Colon (tissue), 2 donors: Measurements from ENCODE around the gene TP53I11.

Experiments
- FAIRE-seq: peaks from 2 replicates; lab custom pipeline; 2012; peaks lifted over from hg19 to GRCh38; lab: Jason Lieb, UNC
- donor health status: control.
- donor health status: control.

Gene TP53I11

GRCh38 chr11:44939673-44940395 lies 10.8 kb downstream of the TP53I11 start:
- FAIRE-seq, result no peak

DNA sequence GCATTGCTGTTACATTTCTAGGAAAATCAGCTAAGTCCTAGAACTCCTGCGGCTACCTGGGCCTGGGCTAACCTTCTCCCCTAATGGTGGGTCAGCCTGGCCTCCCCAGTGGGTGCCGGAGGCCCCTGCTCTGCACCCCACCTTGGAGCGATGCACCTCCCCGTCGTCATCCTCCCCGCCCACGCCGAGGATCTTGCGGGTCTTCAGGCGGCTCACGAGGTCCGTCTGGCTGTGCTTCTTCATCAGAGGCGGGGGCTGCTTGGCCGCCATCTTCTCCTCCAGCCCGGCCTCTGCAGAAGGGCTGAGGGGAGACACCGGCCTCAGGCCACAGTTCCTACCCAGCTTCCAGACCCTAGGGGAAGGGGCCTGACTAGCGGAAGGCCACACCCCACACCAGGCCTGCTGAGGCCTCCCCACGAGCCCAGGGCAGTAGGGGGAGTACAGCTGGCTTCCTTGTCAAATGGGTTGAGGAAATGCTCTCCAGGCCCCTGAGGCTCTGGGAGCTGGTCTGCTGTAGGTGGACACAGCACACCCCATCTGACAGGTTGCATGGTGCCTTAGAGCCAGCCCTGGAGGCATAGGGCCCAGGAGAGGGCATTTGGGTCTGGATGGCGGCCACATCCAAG lies 12.5 kb downstream of the TP53I11 start:
- no peak for FAIRE-seq

GRCh38 chr11:44936951-44937543 lies 13.6 kb downstream of the TP53I11 start:
- FAIRE-seq, result no peak

GRCh38 chr11:44936525-44936924 lies 14.2 kb downstream of the TP53I11 start:
- FAIRE-seq, result no peak

DNA sequence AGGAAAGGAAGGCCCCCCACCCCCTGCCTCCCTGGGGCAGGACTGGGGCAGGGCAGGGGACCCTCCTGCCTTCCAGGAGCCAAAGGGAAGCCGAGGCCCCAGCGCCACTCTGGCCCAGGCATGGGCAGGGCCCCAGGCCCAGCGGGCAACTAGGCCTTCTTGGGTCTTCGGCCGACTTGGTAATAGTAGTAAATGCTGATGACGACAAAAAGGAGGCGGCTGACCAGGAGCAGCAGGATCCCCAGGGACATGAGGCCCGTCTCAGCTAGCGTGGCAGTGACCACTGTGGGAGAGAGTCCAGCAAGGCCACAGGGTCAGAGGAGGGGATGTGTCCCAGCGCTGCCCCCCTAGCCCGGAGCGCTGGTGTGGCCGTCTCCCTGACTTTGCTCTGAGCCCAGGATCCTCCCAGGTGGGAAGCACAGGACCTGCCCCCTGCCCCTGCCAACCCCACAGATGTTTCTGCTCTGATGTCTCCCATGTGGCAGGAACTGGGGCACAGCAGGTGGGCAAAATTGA lies 15.9 kb downstream of the TP53I11 start:
- no peak for FAIRE-seq

DNA sequence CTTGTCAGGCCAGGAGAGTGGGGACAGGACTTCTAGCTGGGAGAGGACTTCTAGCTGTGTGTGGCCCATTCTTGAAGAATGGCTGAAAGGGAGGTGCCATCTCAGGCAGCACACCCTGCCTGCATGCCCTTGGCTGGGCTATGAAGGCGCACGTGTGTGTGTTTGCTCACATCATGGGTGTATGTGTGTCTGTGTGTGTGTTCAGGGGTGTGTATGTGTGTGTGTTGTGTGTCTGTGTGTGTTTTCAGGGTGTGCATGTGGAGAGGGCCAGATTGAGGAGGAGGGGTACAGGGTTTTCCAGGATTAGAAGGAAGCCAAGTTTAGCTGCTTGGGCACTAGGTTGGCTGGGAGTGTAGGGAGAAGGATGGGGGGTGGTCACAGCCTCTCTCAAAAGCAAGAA lies 16.6 kb downstream of the TP53I11 start:
- no peak for FAIRE-seq

DNA sequence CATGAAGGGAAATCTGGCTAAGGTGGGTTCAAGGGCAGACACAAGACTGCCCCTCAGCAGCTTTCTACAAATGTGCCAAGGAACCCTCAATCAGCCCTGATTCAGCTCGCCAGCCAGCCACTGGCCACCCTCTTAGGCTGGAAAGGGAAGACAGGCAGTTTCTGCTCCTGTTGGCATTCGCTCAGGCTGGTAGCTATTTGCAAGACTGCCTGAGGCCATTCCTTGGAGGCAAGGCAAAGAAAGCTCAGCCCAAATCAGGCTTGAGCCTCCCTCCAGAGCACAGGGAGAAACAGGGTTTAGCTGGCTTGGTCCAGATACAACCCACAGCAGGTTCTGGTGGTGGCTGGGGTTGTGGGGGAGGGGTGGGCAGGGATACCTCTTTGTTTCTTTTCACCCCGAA lies 19.2 kb downstream of the TP53I11 start:
- no peak for FAIRE-seq

- FAIRE-seq, result no peak
These were observed 19.9 kb downstream of the TP53I11 start for GRCh38 chr11:44930588-44931302.

- FAIRE-seq, result no peak
These were observed 21.9 kb downstream of the TP53I11 start for GRCh38 chr11:44928816-44929215.

GRCh38 chr11:44928144-44928543 lies 22.5 kb downstream of the TP53I11 start:
- FAIRE-seq, result no peak

DNA sequence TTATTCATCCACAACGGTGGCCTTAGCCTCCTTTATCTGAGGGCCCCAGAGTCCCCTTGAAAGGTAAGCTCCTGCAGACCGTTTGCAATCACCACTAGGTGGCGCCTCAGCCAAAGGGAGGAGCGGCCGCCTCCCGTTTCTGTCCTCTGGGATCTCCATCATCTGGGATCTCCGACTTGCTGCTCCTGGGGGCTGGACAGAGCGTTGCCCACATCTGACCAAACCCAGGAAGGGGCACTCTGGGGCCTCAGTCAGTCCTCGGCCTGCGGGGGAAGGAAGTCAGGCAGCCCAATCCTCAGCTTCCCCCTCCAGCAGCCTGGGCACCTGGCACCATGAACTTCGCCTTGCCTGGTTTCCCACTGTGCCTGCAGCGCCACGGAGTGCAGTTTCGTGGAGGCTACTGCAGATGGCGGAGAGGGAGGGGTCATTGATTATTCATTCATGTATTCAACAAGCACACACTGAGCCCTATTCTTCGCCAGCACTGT lies 23.5 kb downstream of the TP53I11 start:
- no peak for FAIRE-seq

GRCh38 chr11:44926036-44926435 lies 24.6 kb downstream of the TP53I11 start:
- no peak for FAIRE-seq

DNA sequence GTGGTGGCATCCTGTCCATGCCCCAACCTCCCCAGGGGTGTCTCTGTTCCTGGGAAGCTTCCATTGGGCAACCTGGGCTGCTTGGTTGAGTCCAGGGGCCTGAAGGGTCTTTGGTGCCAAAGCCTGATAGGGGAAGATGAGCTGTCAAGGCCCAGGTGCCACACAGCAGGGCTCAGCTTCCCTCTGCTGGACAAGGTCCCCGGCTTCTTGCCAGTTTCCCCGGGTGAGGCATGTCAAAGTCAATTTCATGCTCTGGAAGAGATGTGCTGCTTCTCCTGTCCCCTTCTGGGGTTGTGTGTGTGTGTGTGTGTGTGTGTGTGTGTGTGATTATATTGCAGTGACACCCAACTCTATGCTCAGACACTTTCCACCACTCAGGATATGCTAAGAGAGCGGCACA lies 26.9 kb downstream of the TP53I11 start:
- FAIRE-seq, result no peak

GRCh38 chr11:44923115-44923514 lies 27.6 kb downstream of the TP53I11 start:
- no peak for FAIRE-seq

- FAIRE-seq, result no peak
These were observed 30.2 kb downstream of the TP53I11 start for GRCh38 chr11:44920451-44920850.

DNA sequence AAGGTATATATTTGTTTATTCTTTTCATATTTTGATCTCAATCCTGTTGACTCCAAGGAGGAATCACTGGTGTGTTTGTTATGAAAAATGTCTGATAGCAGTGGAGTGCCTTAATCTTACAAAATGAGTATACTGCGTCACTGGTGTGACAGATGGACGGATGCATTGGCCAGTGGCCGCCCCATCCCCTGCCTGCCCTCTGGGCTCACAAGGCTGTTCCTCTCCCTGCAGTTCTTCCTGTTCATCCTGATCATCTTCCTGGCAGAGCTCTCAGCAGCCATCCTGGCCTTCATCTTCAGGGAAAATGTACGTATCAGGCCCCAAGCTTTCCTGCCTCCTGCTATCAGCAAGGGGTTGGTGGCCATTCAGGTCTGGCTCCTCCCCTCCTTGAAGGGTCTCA lies 32.9 kb downstream of the TP53I11 start:
- no peak for FAIRE-seq

GRCh38 chr11:44916801-44917385 lies 33.8 kb downstream of the TP53I11 start:
- FAIRE-seq, result no peak

DNA sequence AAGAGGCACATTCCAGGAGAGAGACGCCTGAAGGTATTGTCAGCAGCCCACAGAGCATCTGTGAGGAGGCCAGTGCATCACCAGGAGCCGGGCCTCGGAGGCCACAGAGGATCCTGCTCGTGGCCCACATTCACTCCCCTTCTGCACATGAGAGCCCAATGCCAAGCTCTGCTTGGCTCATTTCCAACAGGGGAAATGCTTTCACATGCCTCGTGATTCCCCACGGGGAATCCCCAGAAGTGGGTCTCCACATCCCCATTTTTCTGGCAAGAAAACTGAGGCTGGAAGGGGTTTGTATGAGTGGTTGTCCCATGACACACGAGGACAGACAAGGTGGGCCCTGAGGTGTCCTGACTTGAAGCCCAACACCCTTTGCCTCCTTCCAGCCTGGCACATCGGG lies 34.4 kb downstream of the TP53I11 start:
- no peak for FAIRE-seq

DNA sequence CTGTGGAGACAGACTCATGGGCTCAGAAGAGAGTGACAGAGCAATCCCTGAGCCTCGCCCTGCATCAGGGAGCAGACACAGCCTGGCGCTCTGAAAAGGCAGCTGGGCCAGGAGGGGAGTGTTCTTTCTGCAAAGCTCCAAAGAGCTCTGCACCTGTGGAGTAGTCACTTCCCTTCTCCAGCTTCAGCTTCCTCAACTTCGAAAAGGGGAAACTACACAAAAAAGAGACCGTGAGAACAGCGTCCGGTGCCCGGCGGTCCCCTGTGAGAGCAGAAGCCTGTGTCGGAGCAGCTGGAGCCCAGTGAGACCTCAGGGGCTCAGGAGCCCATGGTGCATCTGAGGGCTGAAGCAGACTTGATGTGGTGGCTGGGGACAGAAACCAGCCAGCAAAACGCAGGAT lies 35.1 kb downstream of the TP53I11 start:
- FAIRE-seq, result no peak

- FAIRE-seq, result no peak
These were observed 35.7 kb downstream of the TP53I11 start for GRCh38 chr11:44915004-44915403.

GRCh38 chr11:44914105-44914504 lies 36.6 kb downstream of the TP53I11 start:
- FAIRE-seq, result no peak

- FAIRE-seq, result no peak
These were observed 37.2 kb downstream of the TP53I11 start for GRCh38 chr11:44913502-44913901.
